ENCODE data around the gene TUBB2B. TPM values are rescaled to one million over a fixed set of nuclear protein-coding genes. Genes with fewer than 3 reads are reported as not detected.

Gene TUBB2B
- total and polyA plus RNA-seq, 2 donors (not counting 3 experiments of a cell fraction or from before 2014, with no cell fraction given) = 5.1 to 8.3 TPM

DNA sequence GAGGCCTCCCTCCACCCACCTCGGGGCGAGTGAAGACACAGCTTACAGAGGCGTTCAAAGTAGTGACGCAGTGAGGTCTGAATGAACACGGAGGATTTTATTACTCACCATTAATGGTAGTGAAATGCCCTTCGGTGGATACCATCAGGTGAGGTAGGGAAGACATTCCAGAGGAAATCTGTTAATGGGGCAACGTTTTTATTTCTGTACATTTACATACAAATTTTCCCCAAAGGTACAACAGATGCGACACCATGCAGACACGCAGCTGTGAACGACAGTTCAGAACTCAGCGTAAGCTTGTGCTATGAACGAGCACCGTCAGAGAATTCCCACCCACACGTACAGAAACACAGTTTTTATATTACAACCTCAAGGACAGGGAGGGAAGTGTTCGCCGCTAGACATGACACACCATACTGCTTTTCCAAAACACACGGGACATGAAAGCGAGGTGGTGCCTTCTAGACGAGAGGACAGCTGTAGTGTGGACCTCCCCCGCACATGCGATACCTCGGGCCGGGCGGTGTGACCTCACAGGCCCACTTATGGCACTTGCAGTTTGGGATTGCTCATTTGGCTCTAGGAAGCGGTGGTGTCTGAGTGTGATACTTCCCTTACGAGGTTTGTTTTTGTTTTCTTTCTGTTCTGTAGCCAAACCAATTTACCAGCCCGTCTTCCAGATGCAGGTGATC is 42.0 kb upstream of the TUBB2B start:
- FAIRE-seq = no peak

More for the DNA sequence above, 42.0 kb upstream of the TUBB2B start:
- dilution Hi-C loops (cut with MboI; ENCODE audit: extremely low pct_ligation_motif_present, low sequenced_read_pairs) = no loop called here
- Histone ChIP-seq H4K20me1 (replicated peaks; ENCODE audit: control insufficient read depth, extremely low read depth, insufficient read depth, low read length) (no peaks in the 10 kb centered on the region), H3K27me3 (ENCODE audit: control insufficient read depth in 2 of 2, insufficient read depth in 2 of 2, low read length in 2 of 2) (no peaks in the 10 kb centered on the region), H2AFZ (ENCODE audit: low read depth, low read length) (no peak overlapping the region), H3K27ac (ENCODE audit: insufficient read depth, low read depth, low read length) (no peak overlapping the region), H3K9ac (replicated peaks; ENCODE audit: extremely low read depth, insufficient read depth, low read length) (no peak overlapping the region), H3K9me1 (replicated peaks; ENCODE audit: control insufficient read depth, extremely low read depth, insufficient read depth, low read length) (no peaks in the 10 kb centered on the region), H3K9me3 (replicated peaks; ENCODE audit: control insufficient read depth, insufficient read depth, low read length) (no peaks in the 10 kb centered on the region), H3K4me1 (ENCODE audit: control insufficient read depth, extremely low read depth, insufficient read depth, low read length) (no peaks in the 10 kb centered on the region), H3K4me3 (replicated peaks in 1 of 3; ENCODE audit: insufficient read depth in 1 of 3, low read depth in 1 of 3, low read length in 3 of 3) (no peak overlapping the region), H3K79me2 (ENCODE audit: control insufficient read depth, insufficient read depth, low read length) (peaks cover 24% of the 10 kb centered on the region), H3K36me3 (ENCODE audit: control insufficient read depth in 2 of 2, extremely low read depth in 1 of 2, insufficient read depth in 2 of 2, low read length in 2 of 2) (peaks cover 3 to 28% of the 10 kb centered on the region in 2 experiments), H3K4me2 (ENCODE audit: insufficient read depth, low read length) (no peak overlapping the region)
- CTCF ChIA-PET = no interaction called here
- no peak for TF ChIP-seq GATA2 (IDR thresholded peaks at IDR 0.05; ENCODE audit: insufficient read depth, insufficient read length, low read depth, low read length)
- no peak for TF ChIP-seq FOS (IDR thresholded peaks at IDR 0.05; ENCODE audit: borderline replicate concordance, insufficient read depth, low read length)
- no peak for TF ChIP-seq EZH2 (IDR thresholded peaks at IDR 0.05; ENCODE audit: borderline replicate concordance, low read depth, low read length, severe bottlenecking)
- TF ChIP-seq POLR2A (IDR thresholded peaks at IDR 0.05; ENCODE audit: low read depth, low read length) = no peak
- no peak for TF ChIP-seq JUN (IDR thresholded peaks at IDR 0.05; ENCODE audit: borderline replicate concordance, insufficient read depth, insufficient read length, low read depth)
- TF ChIP-seq POLR2AphosphoS5 (IDR thresholded peaks at IDR 0.05; ENCODE audit: insufficient read depth, low read depth, low read length) = no peak
- TF ChIP-seq, protein P1, sequence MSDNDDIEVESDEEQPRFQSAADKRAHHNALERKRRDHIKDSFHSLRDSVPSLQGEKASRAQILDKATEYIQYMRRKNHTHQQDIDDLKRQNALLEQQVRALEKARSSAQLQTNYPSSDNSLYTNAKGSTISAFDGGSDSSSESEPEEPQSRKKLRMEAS (IDR thresholded peaks at IDR 0.05; ENCODE audit: insufficient read depth, insufficient read length) = no peak
- no peak for TF ChIP-seq MYC (IDR thresholded peaks at IDR 0.05; ENCODE audit: low read depth, low read length)
- TF ChIP-seq, protein P2, sequence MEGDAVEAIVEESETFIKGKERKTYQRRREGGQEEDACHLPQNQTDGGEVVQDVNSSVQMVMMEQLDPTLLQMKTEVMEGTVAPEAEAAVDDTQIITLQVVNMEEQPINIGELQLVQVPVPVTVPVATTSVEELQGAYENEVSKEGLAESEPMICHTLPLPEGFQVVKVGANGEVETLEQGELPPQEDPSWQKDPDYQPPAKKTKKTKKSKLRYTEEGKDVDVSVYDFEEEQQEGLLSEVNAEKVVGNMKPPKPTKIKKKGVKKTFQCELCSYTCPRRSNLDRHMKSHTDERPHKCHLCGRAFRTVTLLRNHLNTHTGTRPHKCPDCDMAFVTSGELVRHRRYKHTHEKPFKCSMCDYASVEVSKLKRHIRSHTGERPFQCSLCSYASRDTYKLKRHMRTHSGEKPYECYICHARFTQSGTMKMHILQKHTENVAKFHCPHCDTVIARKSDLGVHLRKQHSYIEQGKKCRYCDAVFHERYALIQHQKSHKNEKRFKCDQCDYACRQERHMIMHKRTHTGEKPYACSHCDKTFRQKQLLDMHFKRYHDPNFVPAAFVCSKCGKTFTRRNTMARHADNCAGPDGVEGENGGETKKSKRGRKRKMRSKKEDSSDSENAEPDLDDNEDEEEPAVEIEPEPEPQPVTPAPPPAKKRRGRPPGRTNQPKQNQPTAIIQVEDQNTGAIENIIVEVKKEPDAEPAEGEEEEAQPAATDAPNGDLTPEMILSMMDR (IDR thresholded peaks at IDR 0.05; ENCODE audit: extremely low read depth in 1 of 2, insufficient read depth in 1 of 2, low read depth in 1 of 2, low read length in 2 of 2) = no peak
- POLR2A ChIA-PET = no interaction called here
- no TSS peak for BruUV-seq (replicated peaks)
- DNase-seq (ENCODE audit: low read depth, low spot score) = no peak
- intact Hi-C loops (cut with micrococcal nuclease) = no loop called here
